Measurements from ENCODE around the gene CNOT4.

The CNOT4 gene

DNA sequence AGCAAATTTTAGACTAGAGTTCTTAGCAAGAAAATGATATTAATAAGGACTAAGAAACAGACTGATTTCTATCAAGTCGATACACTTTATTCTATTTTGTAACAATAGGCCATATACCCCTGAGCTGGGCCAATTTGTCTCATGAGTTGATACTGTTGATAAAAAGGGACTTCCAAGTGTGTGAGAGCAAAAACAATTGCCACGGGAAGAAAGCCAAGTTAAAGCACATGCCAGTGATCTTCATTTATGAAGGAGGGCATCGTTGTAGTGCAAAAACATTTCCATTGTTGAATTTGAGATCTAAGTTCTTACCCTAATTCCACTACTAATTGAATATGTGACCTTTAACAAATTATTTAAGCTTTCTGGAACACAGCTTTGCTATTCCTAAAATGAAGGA lies 119.9 kb downstream of the CNOT4 start:
- no peak for DNase-seq

DNA sequence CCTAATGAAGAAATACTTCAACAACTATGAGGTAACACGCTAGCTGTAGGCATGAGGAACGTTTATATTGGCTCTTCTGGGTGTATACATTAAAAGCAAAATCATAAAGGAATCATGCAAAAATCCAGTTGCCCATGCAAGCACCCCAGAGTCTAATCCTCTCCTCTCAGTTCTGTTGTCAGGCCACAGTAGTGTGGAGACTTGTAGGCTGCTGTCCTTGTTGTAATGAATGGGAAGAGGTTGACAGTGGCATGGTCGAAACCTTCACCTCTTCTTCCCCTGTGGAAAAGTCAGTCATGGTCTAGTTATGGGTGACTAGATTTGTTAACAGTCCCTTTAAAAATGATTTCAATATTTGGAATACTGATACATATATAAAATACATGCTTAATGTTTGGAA lies 121.3 kb downstream of the CNOT4 start:
- no peak for DNase-seq

DNA sequence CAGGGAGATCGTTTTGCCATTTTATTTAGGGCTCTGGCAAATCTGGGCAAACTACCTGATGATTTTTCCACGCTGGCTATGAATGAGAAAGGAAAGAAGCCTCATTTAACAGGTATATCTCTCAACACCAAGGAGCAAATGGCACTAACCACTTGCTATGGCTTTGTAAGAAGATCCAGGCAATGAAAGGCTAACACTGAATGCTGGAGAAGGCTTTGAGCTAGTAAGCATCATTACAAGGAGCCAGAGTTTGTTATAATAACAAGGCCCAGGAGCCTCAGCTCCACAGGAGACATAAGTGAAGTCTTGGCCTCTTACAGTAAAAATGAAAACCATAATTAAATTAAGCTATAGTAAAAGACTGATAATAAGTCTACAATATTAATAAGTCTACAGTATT lies 123.1 kb downstream of the CNOT4 start:
- no peak for DNase-seq

DNA sequence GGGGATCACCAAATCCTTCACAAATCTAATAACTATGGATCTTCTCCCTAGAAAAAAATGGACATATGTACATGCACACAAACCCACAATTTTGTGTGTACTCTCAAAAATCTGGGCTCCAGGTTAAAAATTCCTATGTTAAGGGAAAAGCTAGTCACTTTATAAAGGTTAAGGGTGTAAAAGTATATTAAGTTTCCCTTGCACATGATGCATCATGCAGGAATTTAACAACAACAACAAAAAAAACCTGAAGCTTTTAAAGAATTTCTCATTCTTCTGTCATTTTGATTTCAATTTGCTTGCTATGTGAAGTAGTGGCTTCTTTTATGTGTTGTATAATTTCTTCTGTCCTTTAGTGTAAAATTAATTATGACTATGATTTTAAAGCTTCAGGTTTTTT lies 123.7 kb downstream of the CNOT4 start:
- no peak for DNase-seq

DNA sequence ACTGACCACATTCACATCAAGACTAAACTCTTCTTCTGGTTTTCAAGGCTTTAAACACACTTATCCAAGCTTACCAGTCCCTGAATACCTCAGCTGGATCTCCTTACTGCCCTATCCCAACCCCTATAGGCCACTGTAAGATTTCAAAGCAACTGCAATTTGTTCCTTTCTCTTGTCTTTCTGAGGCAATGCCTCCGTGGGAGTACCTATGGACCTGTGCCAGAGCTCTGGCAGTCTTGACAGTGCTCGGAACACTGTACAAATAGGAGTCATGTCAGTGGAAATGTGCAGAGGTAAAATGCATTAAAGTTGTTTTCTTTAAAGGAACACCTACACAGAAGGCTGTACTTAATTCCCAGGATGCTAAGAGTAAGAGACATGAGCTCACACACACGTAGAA lies 124.7 kb downstream of the CNOT4 start:
- DNase-seq: no peak

DNA sequence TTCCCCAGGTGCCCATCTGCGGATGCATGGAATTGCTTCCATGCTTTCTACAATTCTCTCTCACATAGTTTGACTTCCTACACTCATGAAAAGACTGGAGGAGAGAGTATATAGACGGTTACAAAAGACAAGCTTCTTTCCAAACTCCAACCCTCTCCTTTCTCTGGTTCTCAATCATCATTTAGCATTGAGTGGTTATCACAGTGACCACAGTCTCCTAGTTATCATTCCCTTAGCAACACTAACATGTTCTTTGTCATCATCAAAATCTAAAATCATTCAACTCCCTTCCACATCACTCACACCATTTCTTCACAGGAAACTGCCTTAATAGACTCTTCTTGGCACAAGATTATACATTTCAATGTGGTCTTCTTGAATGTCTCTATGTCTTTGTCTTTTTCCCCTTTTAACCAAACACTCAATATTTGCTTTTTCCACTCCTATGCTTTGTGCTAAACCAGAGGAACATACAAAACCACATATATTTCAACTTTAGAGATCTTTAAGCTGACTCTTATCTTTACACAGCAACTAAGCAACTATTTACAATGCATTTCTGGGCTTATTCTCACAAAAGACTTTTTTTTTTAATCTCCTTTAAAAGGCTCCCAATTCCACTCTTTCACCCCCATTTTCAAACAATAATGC lies 126.3 kb downstream of the CNOT4 start:
- no peak for DNase-seq

DNA sequence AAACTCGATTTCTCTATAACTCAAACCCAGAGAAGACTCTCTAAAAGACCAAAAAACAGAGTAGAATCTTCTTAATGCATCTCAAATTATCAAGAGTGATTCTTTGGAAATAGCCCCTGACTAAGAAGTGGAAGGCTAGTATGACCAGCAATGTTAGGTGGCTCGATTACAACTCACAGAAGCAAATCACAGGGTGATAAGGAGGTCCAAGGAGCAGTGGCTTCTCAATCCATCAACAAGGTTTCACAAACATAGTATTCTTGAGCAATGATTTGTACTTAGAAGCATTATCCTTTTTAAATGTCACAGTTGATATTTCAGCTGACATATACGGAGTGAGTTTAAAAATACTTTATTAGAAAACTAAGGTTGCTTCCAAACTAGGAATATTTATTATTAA lies 127.7 kb downstream of the CNOT4 start:
- DNase-seq: no peak

DNA sequence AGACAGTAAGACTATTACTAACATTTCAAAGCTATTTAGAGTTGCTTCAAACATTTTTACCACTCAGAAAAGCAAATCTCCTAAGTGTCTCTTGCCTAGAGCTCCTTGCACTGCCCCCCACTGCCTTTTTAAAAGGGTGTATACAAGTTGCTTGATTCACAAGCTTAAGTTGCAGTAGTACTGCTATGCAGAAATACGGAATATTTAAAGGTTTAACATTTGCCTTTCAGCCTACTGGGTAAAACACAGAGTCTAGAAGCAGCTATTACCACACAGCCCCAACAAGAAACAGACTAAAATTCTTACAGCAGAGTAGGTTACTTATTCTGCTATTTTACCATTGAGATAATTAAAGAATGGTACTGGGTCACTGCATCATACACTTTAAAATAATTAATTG lies 128.5 kb downstream of the CNOT4 start:
- no peak for DNase-seq

DNA sequence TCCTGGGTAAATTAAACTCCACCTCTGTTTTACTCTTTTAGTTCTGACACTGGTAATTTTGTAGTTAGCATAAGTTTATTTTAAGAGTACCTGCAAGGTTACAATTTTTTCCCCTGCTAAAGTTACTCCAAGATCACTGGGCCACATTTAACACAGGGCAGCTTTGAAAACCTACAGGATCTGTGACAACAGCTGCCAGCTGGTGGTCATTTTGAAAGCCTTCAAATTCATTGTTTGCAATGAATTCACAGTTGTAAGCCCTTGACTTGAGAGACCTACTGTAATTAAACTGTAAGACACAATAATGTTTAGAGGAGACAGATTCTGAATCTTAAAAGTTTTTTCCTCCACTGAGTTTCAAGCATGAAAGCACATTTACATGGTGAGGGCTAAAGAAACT lies 129.6 kb downstream of the CNOT4 start:
- DNase-seq: no peak

DNA sequence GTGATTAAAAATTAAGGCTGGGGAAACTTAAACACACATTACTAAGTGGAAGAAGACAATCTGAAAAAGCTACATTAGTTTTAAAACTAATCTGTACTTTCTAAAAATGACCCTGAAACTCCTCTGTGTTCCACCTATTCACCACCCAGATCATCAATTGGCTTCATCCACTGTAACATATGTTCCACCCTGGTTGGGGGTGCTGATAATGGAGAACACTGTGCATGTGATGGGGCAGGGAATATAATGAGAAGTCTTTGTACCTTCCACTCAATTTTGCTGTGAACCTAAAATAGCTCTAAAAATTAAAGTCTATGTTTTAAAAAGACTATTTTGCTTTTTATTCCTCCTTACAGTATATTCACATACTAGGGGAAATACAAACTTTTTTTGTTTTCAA lies 132.7 kb downstream of the CNOT4 start:
- DNase-seq: no peak

DNA sequence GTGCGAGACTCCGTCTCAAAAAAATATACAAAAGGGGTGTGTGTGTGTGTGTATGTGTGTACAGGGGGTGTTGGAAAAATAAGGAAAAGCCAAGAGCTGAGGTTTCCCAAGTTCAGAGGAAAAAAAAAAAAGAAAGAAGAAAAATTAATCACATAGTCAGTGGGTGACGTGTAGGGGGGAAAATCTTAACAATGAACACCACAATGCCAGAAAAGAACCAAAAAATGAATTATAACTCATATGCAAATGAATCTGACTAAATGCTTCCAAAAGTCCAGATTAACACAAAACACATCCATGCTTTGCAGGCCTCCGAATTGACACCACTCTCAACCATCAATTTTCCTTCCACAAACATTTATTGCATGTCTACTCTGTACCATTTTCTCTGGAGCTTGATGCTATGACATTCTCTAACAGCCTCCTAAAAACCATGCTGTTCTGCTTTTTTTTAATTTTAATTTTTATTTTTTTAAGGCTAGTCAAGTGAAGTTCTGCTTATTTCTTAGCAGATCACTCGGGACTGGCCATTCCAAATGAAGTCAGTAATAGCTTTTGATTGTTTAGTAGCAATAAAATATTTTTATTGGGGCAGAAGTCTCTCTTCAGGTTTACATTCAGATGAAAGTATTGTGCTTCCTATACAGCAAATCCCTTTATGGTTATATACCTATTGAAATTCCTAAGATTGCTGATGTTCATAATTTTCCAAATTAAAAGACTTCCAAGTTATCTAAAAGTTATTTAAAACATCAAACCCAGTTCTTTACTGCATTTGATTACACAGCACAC lies 133.8 kb downstream of the CNOT4 start:
- no peak for DNase-seq

DNA sequence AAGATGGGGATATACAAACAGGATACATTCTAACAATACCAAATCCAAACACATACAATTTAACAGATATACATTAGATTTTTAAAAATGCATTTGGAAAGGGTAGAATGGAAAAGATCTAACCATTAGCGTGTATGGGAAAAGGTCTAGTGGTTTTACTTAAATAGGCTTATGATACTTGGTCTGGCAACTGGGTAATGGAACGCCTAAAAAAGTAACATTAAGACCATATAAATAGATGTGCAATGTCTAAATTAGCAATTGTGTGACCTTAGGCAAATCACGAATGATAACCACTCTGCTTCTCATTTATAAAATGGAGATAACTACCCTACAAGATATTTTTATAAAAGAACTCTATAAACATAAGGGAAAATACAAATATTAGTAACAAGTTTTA lies 135.2 kb downstream of the CNOT4 start:
- DNase-seq: no peak

DNA sequence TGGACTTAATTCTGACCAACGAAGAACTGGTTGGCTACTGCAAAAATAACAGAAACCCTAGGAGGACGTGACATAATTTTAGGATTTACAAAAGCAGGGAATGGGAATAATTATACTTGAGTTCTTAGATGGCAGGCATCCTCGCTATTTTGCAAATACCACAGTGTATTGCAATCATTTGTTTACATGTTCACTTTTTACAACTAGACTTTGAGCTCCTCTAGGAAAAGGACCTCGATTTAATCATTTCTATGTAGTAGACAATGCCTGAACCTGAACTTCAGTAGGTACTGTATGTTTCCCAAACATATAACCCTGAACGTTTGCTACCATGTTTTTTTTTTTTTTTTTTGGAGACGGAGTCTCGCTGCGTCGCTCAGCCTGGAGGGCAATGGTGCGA lies 137.7 kb downstream of the CNOT4 start:
- DNase-seq: no peak

DNA sequence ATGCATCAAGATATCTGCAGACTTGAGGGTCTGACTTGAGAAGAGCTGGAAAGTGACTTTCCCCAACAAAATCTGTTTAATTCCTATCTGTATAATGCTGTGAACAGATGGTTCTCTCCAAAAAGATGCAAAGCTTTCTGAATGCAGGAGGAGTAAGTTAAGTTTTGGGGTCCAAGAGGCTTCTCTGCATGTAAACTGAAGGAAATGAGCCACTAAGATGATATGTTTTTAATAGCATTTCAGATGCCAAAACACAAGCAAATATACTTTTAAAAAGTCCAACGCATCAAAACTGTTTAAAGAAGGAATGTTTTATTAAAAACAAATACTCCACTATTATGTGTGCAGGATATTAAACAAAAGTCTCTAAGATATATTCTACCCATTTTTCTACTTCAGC lies 139.2 kb downstream of the CNOT4 start:
- no peak for DNase-seq

DNA sequence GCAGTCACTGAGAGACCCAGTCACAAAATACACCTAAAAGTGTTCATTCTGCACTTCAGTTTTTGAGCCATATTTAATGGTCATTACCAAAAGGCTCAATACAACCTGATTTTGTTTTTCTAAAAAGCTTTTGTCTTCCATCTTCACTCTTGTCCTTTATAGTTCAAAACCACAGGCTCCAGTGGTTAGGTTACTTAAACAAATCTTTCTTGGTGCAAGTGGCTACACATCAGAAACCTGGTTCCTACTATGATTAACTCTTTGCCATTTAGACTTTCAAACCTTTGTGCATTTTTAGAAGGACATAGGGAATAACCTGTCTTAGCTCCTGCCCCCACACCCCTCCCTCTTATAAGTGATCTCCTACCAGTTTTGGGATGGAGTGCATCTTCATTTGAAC lies 140.5 kb downstream of the CNOT4 start:
- no peak for DNase-seq

DNA sequence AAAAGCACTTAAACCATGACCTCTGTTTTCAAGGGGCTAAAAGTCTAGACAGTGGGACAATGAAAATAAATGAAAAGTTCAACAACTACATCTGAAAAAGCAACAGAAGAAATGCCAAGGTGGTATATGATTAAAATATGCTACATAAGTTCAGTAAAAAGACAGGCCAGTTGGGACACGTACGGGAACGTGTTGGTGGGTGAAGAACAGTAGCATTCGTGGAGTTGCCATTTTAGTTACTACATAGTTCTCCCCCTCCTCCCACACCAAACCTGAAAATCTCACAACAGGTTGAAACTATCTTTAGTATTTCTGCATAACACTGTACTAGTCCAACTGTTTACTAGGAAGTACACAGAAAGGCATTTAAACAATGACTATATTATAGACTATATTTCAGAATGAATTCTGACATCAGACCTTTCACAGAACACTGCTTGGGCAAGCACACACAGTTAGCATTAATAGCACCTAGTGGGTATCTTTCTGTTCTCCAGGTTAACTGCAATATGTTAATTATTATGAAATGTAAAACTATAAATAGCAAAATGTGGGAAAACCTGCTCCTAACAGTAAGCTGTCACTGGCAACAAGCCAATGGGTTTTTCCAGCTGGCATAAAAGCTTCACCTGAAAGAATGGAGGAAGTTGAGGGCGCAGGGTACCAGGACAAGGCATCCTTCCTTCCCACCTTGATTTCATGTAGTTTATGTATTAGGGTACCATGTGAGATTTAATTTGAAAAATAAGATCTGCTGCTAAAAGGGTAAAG lies 141.3 kb downstream of the CNOT4 start:
- DNase-seq: no peak

DNA sequence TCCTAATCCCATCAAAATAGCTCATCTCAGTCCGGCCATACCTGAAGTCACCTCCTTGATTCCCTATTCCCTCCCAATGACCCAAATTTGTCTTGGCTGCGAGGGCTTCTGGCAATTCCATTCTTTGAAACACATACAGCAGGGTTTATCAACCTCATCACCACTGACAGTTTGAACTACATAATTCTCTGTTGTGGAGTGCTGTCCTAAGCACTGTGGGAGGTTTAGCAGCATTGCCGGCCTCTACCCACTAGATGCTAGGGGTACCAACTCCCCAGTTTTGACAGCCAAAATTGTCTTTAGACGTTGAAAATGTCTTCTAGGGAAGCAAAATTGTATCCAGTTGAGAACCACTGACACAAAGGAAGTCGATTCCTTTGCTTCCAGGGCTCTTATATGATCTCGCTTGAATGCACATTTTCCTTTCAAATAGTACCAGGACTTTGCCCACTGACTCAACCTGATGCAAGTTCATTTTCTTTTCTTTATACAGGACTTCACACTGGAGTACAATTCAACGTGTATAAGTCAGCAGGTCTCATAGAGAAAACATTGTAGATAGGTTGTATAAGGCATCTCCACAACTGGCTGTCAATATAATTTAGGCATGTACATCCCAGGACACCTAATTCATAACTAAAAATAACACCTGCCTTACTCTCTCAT lies 142.9 kb downstream of the CNOT4 start:
- DNase-seq: no peak

DNA sequence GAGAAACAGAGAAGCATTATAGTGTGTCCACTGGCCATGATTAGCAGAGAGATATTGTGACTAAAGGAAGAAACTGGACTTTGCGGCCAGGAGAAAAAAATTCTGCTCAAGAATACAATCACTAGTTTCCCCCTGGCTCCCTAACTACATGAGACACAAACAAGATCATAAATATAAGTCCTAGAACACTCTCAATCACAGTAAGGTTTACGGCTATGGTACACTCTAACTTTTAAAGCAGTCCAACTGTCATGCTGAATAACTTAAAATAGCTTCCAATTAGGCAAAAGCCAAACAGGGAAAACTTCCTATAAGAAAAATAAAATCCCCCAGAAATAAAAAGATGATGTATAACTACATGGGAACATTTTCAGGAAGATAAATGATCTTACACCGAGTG lies 144.2 kb downstream of the CNOT4 start:
- no peak for DNase-seq

DNA sequence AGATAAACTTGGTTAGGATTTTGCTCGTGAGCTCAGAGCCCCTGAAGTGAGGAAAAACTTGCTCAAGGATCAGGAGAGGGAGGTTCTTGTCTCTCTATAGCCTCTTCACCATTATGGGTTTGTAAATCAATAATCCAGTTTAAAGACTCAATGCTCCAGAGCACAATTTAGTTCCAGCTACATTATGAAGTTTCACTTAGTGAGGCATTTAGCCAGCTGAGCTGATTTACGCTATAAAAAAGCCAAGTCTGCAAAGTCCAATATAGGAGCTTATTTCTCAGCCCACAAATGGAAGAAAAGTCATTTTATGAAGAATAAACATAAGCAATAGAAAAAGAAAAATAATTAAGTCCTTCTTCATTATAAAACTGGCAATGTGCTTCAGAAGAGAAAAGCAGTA lies 145.7 kb downstream of the CNOT4 start:
- DNase-seq: no peak

DNA sequence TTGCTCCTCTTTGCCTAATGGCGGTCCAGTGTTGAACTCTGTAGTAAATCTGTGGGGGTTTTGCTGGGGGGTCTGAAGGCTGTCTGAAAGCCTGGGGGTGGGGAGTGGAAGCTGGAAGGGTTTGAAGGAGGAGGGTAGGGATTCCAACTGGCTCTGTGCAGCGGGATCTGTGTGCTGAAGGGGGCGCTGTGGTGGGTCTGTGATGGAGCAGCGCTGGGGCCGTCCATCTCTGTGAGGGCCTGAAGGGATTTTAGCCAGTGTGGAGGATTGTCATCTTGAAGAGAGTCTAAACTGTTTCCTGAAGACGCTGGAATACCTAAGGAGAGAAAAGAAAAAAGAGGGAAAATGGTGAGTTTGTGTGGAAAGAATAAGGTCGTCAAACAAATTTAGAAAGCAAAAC lies 147.0 kb downstream of the CNOT4 start:
- DNase-seq: no peak

DNA sequence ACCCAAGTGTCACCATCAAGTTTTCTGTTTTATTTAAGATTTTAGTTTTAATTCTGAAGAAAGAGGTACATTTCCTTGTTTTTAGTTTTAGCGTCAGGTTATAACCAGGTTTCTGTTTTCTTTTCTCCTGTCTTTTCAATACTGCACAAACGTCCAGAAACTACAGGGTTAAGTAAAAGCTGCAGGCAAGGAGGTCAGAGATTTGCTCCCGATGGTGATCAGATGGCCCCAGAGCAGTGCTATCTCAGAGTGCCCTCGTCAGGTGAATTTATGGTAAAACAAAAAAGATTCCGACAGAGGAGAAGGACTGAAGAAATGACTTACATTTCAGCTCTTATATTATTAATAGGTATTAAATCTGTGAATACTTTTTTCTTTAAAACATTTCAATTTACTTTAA lies 148.1 kb downstream of the CNOT4 start:
- no peak for DNase-seq

DNA sequence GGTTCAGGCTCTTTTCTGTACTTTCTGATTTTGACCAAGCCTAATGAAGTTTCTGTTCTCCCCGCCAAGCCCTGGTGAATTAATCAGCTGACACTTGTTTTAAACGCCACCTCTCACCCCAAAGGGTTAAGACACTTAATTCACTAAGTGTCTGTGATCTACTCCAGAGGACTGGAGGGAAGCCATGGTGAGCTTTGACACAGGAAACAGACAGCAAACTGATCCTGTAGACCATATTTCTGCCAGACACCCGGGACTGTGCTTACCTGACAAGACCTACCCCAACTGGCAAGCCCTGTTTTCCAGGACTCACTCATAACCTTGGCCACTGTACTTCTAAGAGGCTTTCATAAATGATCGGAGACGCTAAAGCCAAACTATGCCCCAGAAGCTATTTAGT lies 150.3 kb downstream of the CNOT4 start:
- no peak for DNase-seq

DNA sequence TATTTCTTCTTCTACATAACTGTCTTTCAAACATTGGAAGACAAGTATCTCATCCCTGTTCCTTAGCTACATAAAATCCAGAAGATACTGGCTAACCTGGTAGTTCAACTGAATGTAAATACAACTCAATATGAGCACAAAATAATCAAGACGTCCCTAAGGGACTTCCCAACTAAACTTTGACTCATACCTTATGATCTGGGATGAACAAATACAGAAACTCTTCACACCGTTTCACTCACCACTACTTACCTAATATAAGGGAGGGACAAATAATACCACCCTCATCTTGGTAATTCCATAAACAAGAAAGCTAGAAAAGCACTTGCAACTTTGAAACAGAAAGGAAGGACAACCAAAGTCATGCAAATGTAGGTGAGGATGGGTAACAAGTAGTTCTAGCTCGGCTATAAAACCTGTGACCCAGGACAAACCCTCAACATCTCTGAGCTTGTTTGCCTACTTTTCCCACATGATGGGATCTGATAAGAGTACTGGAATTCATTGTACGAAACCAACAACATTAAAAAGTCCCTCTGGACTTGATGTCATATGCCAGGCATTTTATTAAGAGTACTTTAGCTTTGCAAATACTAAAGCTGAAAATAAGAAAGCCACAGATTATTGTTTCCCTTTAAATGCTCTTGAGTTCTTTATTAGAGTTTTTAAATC lies 154.4 kb downstream of the CNOT4 start:
- no peak for DNase-seq
